Upper lobe of left lung (tissue), 4 donors: ENCODE measurements around the gene GPR143.

Experiments used
- POLR2AphosphoS5 ChIP-seq, 2 donors: sonication (generic); formaldehyde crosslinking; IDR thresholded peaks; one replicate each; pipeline ENCODE4 v1.5.1; 2017; ENCODE audit warnings: antibody characterized with exemption in 2 of 2
- TF ChIP-seq, protein P1 (sequence below), 6 experiments: fragments of 450-650 bp in 4 of 6; fragments of 200-600 bp in 2 of 6; sonication (generic) in 2 of 6; IDR thresholded peaks; one replicate each; pipeline ENCODE4 v1.5.1; 2016 to 2019; ENCODE audit warnings: antibody characterized with exemption in 6 of 6

GRCh38 chrX:9681422-9681821 lies 84.2 kb downstream of the GPR143 start:
- no peak for TF ChIP-seq POLR2AphosphoS5 (IDR thresholded peaks at IDR 0.05)
- TF ChIP-seq, protein P1, sequence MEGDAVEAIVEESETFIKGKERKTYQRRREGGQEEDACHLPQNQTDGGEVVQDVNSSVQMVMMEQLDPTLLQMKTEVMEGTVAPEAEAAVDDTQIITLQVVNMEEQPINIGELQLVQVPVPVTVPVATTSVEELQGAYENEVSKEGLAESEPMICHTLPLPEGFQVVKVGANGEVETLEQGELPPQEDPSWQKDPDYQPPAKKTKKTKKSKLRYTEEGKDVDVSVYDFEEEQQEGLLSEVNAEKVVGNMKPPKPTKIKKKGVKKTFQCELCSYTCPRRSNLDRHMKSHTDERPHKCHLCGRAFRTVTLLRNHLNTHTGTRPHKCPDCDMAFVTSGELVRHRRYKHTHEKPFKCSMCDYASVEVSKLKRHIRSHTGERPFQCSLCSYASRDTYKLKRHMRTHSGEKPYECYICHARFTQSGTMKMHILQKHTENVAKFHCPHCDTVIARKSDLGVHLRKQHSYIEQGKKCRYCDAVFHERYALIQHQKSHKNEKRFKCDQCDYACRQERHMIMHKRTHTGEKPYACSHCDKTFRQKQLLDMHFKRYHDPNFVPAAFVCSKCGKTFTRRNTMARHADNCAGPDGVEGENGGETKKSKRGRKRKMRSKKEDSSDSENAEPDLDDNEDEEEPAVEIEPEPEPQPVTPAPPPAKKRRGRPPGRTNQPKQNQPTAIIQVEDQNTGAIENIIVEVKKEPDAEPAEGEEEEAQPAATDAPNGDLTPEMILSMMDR (IDR thresholded peaks at IDR 0.05), result no peak
